ENCODE data around the gene CKLF.

CKLF gene

GRCh38 chr16:66612422-66612821 lies 60.0 kb downstream of the CKLF start:
- Histone ChIP-seq H4K20me1 (ENCODE audit: low read depth, low read length) (no peaks in the 10 kb centered on the region), H3K36me3 (ENCODE audit: low read length) (no peaks in the 10 kb centered on the region)
- no peak for TF ChIP-seq EZH2phosphoT487 (conservative IDR thresholded peaks at IDR 0.05; ENCODE audit: low read length)
- no peak for TF ChIP-seq CTCF (IDR thresholded peaks at IDR 0.05; ENCODE audit: insufficient read depth, low read length, poor library complexity, severe bottlenecking)

GRCh38 chr16:66614161-66614802 lies 61.9 kb downstream of the CKLF start:
- Histone ChIP-seq H3K4me3 (ENCODE audit: insufficient read depth, low read length, poor library complexity, severe bottlenecking) (no peak overlapping the region), H3K4me2 (ENCODE audit: low read depth, low read length, poor library complexity, severe bottlenecking) (no peak overlapping the region), H3K9me2 (replicated peaks; ENCODE audit: insufficient read depth, low read length) (no peaks in the 10 kb centered on the region), H4K20me1 (ENCODE audit: low read depth, low read length) (no peaks in the 10 kb centered on the region), H3K9ac (ENCODE audit: low read length) (no peak overlapping the region), H3K79me2 (ENCODE audit: insufficient read depth, low read length) (no peaks in the 10 kb centered on the region), H2AFZ (ENCODE audit: low read depth, low read length, severe bottlenecking) (no peak overlapping the region), H3K36me3 (ENCODE audit: low read length) (no peaks in the 10 kb centered on the region), H3K27me3 (ENCODE audit: low read length) (no peaks in the 10 kb centered on the region), H3K9me3 (ENCODE audit: insufficient read depth, low read length) (no peaks in the 10 kb centered on the region), H3F3A (ENCODE audit: insufficient read depth) (no peaks in the 10 kb centered on the region), H3K27ac (ENCODE audit: low read depth, low read length) (no peak overlapping the region)
- TF ChIP-seq EZH2phosphoT487 (conservative IDR thresholded peaks at IDR 0.05; ENCODE audit: low read length), result no peak
- TF ChIP-seq CTCF (IDR thresholded peaks at IDR 0.05; ENCODE audit: insufficient read depth, low read length, poor library complexity, severe bottlenecking), result no peak

More at GRCh38 chr16:66612422-66612821, 60.0 kb downstream of the CKLF start:
- Histone ChIP-seq H3F3A (ENCODE audit: insufficient read depth) (no peaks in the 10 kb centered on the region), H3K9me3 (ENCODE audit: insufficient read depth, low read length) (no peaks in the 10 kb centered on the region), H2AFZ (ENCODE audit: low read depth, low read length, severe bottlenecking) (no peak overlapping the region), H3K4me2 (ENCODE audit: low read depth, low read length, poor library complexity, severe bottlenecking) (no peak overlapping the region), H3K9ac (ENCODE audit: low read length) (no peak overlapping the region), H3K4me3 (ENCODE audit: insufficient read depth, low read length, poor library complexity, severe bottlenecking) (no peak overlapping the region), H3K27ac (ENCODE audit: low read depth, low read length) (no peak overlapping the region), H3K27me3 (ENCODE audit: low read length) (no peaks in the 10 kb centered on the region), H3K79me2 (ENCODE audit: insufficient read depth, low read length) (no peaks in the 10 kb centered on the region), H3K9me2 (replicated peaks; ENCODE audit: insufficient read depth, low read length) (no peaks in the 10 kb centered on the region)
